PC-3 (cell line): ENCODE data around the gene UBXN10. TPM values are rescaled to one million over a fixed set of nuclear protein-coding genes. Genes with fewer than 3 reads are reported as not detected.

Experiments
- ATAC-seq: fragments of 200-7000 bp; cut with Tn5 transposase; 2 replicates; pipeline ENCODE4 v1.9.1; 2020; ENCODE audit warnings: mild to moderate bottlenecking, moderate library complexity
- BruUV-seq: library from RNA; stranded (reverse); fragments of 400-500 nt; replicated peaks from 2 replicates; lab custom pipeline; 2021; lab: Mats Ljungman, UMichigan
- CTCF ChIA-PET: fragments of 300-600 bp; sonication (Branson Sonifier 250); formaldehyde crosslinking; loops from one replicate; lab custom pipeline; 2022; ENCODE audit warnings: antibody characterized with exemption; lab: Charles Lee
- POLR2A ChIA-PET: fragments of 300-600 bp; sonication (Branson Sonifier 250); formaldehyde crosslinking; loops from one replicate; lab custom pipeline; 2022; ENCODE audit warnings: antibody characterized with exemption; ENCODE audit not compliant: unreplicated experiment; lab: Charles Lee
- DNase-seq: peaks from one replicate; pipeline ENCODE4 v3.0.0-alpha.2; 2015
- H2AFZ ChIP-seq: fragments of 300-600 bp; sonication (generic); 2 replicates; pipeline ENCODE4 v1.6.0; 2016; ENCODE audit warnings: antibody characterized with exemption, low read length
- H3F3A ChIP-seq: fragments of 300-600 bp; sonication (generic); one replicate; pipeline ENCODE4 v1.6.0; 2017; ENCODE audit warnings: antibody characterized with exemption, low read length, control low read depth, mild to moderate bottlenecking; ENCODE audit not compliant: unreplicated experiment
- H3K27ac ChIP-seq: fragments of 300-600 bp; sonication (generic); 2 replicates; pipeline ENCODE4 v1.5.1; 2016; ENCODE audit warnings: mild to moderate bottlenecking, low read length
- H3K27me3 ChIP-seq: fragments of 300-600 bp; sonication (generic); 2 replicates; pipeline ENCODE4 v1.6.1; 2016; ENCODE audit warnings: low read length, mixed read lengths
- H3K36me3 ChIP-seq: fragments of 300-600 bp; sonication (generic); 2 replicates; pipeline ENCODE4 v1.6.1; 2016; ENCODE audit warnings: low read depth, mixed run types, low read length, mixed read lengths
- H3K4me1 ChIP-seq: fragments of 300-600 bp; sonication (generic); 2 replicates; pipeline ENCODE4 v1.5.1; 2016; ENCODE audit warnings: low read length; ENCODE audit not compliant: insufficient read depth
- H3K4me2 ChIP-seq: fragments of 300-600 bp; sonication (generic); 2 replicates; pipeline ENCODE4 v1.6.0; 2016; ENCODE audit warnings: low read length
- H3K4me3 ChIP-seq: fragments of 300-600 bp; sonication (generic); 2 replicates; pipeline ENCODE4 v1.5.1; 2016; ENCODE audit warnings: mild to moderate bottlenecking, low read length, mixed read lengths
- H3K79me2 ChIP-seq: fragments of 300-600 bp; sonication (generic); 2 replicates; pipeline ENCODE4 v1.6.1; 2017; ENCODE audit warnings: low read length, mixed read lengths
- H3K9ac ChIP-seq: fragments of 300-600 bp; sonication (generic); 2 replicates; pipeline ENCODE4 v1.6.0; 2016; ENCODE audit warnings: mild to moderate bottlenecking, low read length
- H3K9me2 ChIP-seq: fragments of 300-600 bp; sonication (generic); replicated peaks from 2 replicates; pipeline ENCODE4 v1.6.1; 2016; ENCODE audit warnings: mixed run types, low read length, mixed read lengths
- H3K9me3 ChIP-seq: fragments of 300-600 bp; sonication (generic); 2 replicates; pipeline ENCODE4 v1.6.1; 2016; ENCODE audit warnings: low read length, mixed read lengths
- H4K20me1 ChIP-seq: fragments of 300-600 bp; sonication (generic); 2 replicates; pipeline ENCODE4 v1.6.1; 2016; ENCODE audit warnings: low read length, mixed read lengths
- CTCF ChIP-seq: fragments of 300-600 bp; sonication (generic); conservative IDR thresholded peaks from 2 replicates; pipeline ENCODE4 v1.5.1; 2017; ENCODE audit warnings: antibody characterized with exemption, low read depth, mild to moderate bottlenecking, low read length
- EZH2 ChIP-seq: fragments of 300-600 bp; sonication (generic); IDR thresholded peaks from one replicate; pipeline ENCODE4 v1.6.1; 2017; ENCODE audit warnings: antibody characterized with exemption, mild to moderate bottlenecking, low read length; ENCODE audit not compliant: unreplicated experiment
- EZH2phosphoT487 ChIP-seq: fragments of 300-600 bp; sonication (generic); IDR thresholded peaks from 2 replicates; pipeline ENCODE4 v1.6.1; 2018; ENCODE audit warnings: mild to moderate bottlenecking, antibody characterized with exemption, low read length, borderline replicate concordance
- intact Hi-C: fragments of 100-400 bp; cut with micrococcal nuclease; formaldehyde crosslinking; loops from 2 replicates; pipeline ENCODE4 v1.9.0; 2023
- total RNA-seq: library from RNA; depleted of rRNA; stranded (reverse); fragments of >200 nt; gene quantifications from 2 replicates; pipeline ENCODE4 v1.2.3, GENCODE V29; 2014

The UBXN10 gene
- total RNA-seq, 1 experiment from 2014 or later = not detected

- no TSS peak for BruUV-seq
- Histone ChIP-seq H3K4me2 (no peak overlapping the region), H3F3A (no peaks in the 10 kb centered on the region), H3K9ac (no peak overlapping the region), H3K4me1 (peaks cover 33% of the 10 kb centered on the region), H3K36me3 (no peaks in the 10 kb centered on the region), H3K9me3 (no peaks in the 10 kb centered on the region), H3K9me2 (no peaks in the 10 kb centered on the region), H2AFZ (no peak overlapping the region), H3K27me3 (no peaks in the 10 kb centered on the region), H3K27ac (no peak overlapping the region), H3K4me3 (no peak overlapping the region), H3K79me2 (no peaks in the 10 kb centered on the region), H4K20me1 (no peaks in the 10 kb centered on the region)
- DNase-seq = no peak
- intact Hi-C loops = no loop called here
- TF ChIP-seq EZH2 = no peak
- no peak for TF ChIP-seq EZH2phosphoT487
- TF ChIP-seq CTCF = no peak
- ATAC-seq = no peak
- ChIA-PET POLR2A (no interaction called here), CTCF (no interaction called here)
These were observed 7.0 kb downstream of the UBXN10 start for GRCh38 chr1:20192871-20193411.

- TF ChIP-seq EZH2 (no peak), CTCF (no peak), EZH2phosphoT487 (no peak)
- peak overlapping the region; percentile 65 for H3K27ac ChIP-seq
- H2AFZ ChIP-seq = no peak overlapping the region; the same call in 1 of the 2 replicates
- H3K9me3 ChIP-seq = no peaks in the 10 kb centered on the region
- H3K4me3 ChIP-seq = no peak overlapping the region
- H3K4me2 ChIP-seq = no peak overlapping the region
- no peaks in the 10 kb centered on the region for H3K36me3 ChIP-seq
- H4K20me1 ChIP-seq = no peaks in the 10 kb centered on the region
- POLR2A ChIA-PET = interaction anchor here (0.7 kb wide), 1 partner anchor 312 kb away, joined by 5 read pairs; the partner anchor contains the start of gene OTUD3
- DNase-seq (peak; percentile 61), ATAC-seq (peak; percentile 76)
- CTCF ChIA-PET = interaction anchor here (0.6 kb wide), 2 partner anchors 18 to 29 kb away, joined by 4 to 25 read pairs; no protein-coding TSS in a partner anchor
- H3K9ac ChIP-seq = no peak overlapping the region
- no peaks in the 10 kb centered on the region for H3K79me2 ChIP-seq
- no TSS peak for BruUV-seq
- intact Hi-C loops = loop anchor here (1.0 kb wide), 1 partner anchor 93 kb away; no protein-coding TSS in a partner anchor
- peaks cover 39% of the 10 kb centered on the region for H3K4me1 ChIP-seq
- no peaks in the 10 kb centered on the region for H3K9me2 ChIP-seq
- H3K27me3 ChIP-seq = no peaks in the 10 kb centered on the region
- no peaks in the 10 kb centered on the region for H3F3A ChIP-seq
These were observed 8.3 kb downstream of the UBXN10 start for GRCh38 chr1:20194224-20194623.
